ELF-1 (cell line): ENCODE results near the gene DLL1.

Experiments used
- DNase-seq: peaks from one replicate; pipeline ENCODE4 v3.0.0-alpha.2; 2016; ENCODE audit warnings: low read depth, low spot score

DLL1 gene

GRCh38 chr6:170283212-170284081 is 7.4 kb downstream of the DLL1 start:
- DNase-seq, result no peak

GRCh38 chr6:170282512-170283158 is 8.2 kb downstream of the DLL1 start:
- DNase-seq, result no peak

- DNase-seq, result no peak
These were observed 9.3 kb downstream of the DLL1 start for GRCh38 chr6:170281331-170282292.

- no peak for DNase-seq
These were observed 10.2 kb downstream of the DLL1 start for GRCh38 chr6:170280689-170281045.

GRCh38 chr6:170279977-170280688 is 10.7 kb downstream of the DLL1 start:
- DNase-seq, result peak; percentile 84

GRCh38 chr6:170279426-170279825 is 11.5 kb downstream of the DLL1 start:
- DNase-seq, result no peak

- no peak for DNase-seq
These were observed 12.2 kb downstream of the DLL1 start for GRCh38 chr6:170278743-170279094.

- DNase-seq, result no peak
These were observed 12.8 kb downstream of the DLL1 start for GRCh38 chr6:170277893-170278742.

GRCh38 chr6:170276369-170277057 is 14.4 kb downstream of the DLL1 start:
- no peak for DNase-seq

GRCh38 chr6:170274713-170275560 is 15.9 kb downstream of the DLL1 start:
- DNase-seq, result no peak

- DNase-seq, result no peak
These were observed 17.2 kb downstream of the DLL1 start for GRCh38 chr6:170273681-170274080.

- no peak for DNase-seq
These were observed 17.7 kb downstream of the DLL1 start for GRCh38 chr6:170273191-170273590.

GRCh38 chr6:170272341-170273065 is 18.4 kb downstream of the DLL1 start:
- DNase-seq, result no peak

GRCh38 chr6:170271771-170272314 is 19.0 kb downstream of the DLL1 start:
- DNase-seq, result no peak

GRCh38 chr6:170270984-170271593 is 19.8 kb downstream of the DLL1 start:
- DNase-seq, result peak; percentile 56

GRCh38 chr6:170269846-170270541 is 20.9 kb downstream of the DLL1 start:
- no peak for DNase-seq
